GM18508 (cell line): ENCODE data around the gene ZNF892.
"Not testable (repeated sequence)": the region's sequence is repeated elsewhere in the genome, so short reads cannot be mapped to it uniquely, and the experiment has no call there.

Experiments used
- ATAC-seq: cut with Tn5 transposase; IDR thresholded peaks from one replicate; pipeline ENCODE4 v1.9.1; 2021; ENCODE audit warnings: moderate number of reproducible peaks; ENCODE audit not compliant: insufficient read depth, unreplicated experiment

The ZNF892 gene

DNA sequence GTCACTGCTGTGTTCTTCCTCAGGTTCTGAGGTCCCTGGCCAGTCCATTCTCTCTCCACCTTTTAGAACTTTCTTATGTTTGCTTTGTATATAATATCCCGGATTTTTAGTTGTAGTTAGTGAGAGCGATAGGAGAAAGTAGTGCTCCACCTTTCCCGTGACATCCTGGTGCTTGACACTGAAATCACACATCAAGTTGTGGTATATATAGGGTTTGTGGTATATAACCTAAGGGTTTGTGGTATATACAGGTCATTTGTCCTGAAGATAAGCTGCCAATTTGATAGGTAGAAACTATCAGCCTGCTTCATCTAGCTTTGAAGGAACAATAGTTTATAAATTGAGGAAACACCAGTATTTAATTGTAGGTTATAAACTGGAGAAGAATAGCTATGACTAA, 13.1 kb downstream of the ZNF892 start:
- ATAC-seq, result no peak

DNA sequence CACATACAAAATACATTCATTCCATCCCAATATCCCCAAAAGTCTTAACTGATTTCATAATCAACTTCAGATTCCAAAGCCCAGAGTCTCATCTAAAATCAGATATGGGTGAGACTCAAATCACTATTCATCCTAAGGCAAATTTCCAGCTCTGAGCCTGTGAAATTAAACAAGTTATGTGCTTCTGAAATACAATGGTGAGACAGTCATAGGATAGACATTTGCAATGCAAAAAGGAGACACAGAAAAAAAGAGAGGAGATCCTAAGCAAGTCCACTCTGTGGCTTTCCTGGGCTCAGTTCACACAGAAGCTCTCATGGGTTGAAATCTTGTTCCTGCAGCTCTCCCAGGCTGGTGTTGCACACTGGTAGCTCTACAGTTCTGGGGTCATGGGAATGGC, 18.3 kb downstream of the ZNF892 start:
- ATAC-seq, result no peak

DNA sequence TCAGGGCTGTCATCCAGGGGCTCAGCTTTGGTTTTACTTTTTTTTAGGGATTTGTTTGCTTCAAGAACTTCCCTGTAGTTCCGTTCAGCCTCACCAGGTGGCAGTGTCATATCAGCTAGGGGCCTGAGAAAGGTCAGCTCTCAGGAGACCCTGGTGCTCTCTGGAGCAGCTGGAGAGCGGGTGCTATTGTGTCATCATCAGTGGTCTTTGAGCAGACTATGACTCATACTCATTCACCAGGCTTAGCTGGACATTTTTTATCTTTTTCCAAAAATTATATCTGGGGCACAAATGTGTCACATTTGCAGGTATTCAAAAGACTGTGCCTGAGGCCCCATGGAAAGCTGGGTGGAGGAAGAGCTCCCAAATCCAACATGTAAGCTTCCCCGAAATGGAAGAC, 24.4 kb downstream of the ZNF892 start:
- no peak for ATAC-seq

- ATAC-seq, result no peak
Measured at GRCh38 chr2:95232232-95232631, 24.9 kb downstream of the ZNF892 start.

DNA sequence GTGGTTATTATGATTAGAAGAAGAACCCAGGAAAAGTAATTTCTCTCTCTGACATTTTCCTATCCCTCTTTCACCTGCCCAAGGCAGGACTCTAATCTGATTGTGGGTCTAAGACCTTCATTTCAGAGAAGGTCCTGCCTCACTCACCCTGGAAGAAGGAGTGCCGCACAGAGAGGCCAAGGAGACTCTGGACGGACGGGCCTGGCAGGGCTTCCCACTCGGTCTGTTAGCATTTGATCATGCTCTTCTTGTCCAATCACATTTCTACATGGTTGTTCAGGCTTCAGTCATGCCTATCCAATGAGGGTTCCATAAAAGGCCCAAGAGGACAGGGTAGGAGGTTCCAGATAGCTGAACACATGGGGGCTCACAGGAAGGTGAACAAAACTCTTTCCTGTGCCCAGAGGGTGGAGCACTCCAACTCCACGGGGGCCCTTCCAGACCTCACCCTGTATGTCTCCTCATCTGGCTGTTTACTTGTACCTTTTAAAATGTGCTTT, 27.0 kb downstream of the ZNF892 start:
- ATAC-seq, result no peak

DNA sequence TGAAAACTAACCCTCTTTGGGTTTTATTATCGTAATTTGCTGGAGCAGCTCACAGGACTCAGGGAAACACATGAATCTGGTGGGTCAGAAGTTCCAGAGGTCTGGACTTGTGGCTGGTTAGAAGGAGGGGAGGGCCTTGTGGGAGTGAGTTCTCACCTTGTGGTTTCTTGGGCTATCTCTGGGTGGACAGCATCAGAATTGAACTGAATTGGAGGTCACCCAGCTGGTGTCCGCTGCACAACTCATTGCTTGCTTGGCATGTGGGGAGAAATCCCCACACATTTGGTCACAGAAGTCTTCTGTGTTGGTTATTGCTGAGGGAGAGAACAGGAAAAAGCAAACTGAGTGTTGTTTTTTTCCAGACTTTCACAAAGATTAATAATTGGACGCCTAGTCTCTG, 27.5 kb downstream of the ZNF892 start:
- no peak for ATAC-seq

DNA sequence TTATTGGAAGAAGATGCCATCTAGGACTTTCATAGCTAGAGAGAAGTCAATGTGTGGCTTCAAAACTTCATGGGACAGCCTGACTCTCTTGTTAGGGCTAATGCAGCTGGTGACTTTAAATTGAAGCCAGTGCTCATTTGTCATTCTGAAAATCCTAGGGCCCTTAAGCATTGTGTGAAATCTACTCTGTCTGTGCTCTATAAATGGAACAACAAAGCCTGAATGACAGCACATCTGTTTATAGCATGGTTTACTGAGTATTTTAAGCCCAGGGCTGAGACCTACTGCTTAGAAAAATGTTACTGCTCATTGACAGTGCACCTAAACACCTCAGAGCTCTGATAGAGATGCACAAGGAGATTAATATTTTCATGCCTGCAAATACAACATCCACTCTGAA, 30.8 kb downstream of the ZNF892 start:
- ATAC-seq, result no peak

DNA sequence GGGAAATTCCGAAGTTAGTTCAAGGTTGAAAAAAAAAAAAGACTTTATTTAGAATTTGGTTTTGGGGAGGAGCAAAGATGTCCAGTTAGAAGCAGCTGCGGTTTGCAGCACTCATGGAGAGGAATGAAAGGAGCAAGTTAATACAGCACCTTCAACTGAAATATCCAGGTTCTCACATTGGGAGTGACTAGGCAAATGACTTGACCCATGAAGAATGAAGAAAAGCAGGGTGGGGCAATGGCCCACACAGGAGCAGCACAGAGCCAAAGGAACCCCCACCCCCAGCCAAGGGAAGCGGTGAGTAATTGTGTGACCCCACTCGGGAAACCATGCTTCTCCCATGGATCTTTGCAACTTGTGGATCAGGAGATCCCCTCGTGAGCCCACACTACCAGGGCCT, 32.8 kb downstream of the ZNF892 start:
- no peak for ATAC-seq

DNA sequence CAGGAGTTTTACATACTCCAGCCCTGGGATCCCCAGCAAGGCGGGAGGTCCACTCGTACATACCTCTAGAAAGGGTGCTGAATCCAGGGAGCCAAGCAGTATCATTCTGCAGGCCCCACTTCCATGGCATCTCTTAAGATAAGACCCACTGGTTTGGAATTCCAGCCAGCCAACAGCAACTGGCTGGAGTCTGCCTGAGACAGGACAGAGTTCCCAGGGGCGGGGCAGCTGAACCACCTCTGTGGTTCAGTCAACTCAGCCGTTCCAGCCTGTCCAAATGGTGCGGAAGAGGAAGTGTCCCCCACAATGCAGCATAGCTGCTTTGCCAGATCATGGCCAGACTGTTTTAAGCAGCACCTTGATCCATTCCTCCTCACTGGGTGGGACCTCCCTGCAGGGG, 33.2 kb downstream of the ZNF892 start:
- no peak for ATAC-seq

GRCh38 chr2:95242084-95242483, 34.8 kb downstream of the ZNF892 start:
- ATAC-seq, result not testable (repeated sequence)
